SK-N-SH (cell line): Measurements from ENCODE around the gene HSD11B2. TPM values are rescaled to one million over a fixed set of nuclear protein-coding genes. Genes with fewer than 3 reads are reported as not detected.

ENCODE experiments used
- CTCF ChIA-PET: fragments of 300-600, 350-600 bp; formaldehyde crosslinking; extraction: SDS; loops from one replicate; lab custom pipeline; 2021; lab: Yijun Ruan, JAX
- POLR2A ChIA-PET: fragments of 350-600 bp; sonication (Branson Sonifier 250); formaldehyde crosslinking; extraction: SDS; loops from one replicate; lab custom pipeline; 2020; ENCODE audit warnings: antibody characterized with exemption, inconsistent platforms; lab: Yijun Ruan, JAX
- DNase-seq: peaks from one replicate; pipeline ENCODE4 v3.0.0; 2012
- H2AFZ ChIP-seq: fragments of 200-600 bp; sonication (generic); 2 replicates; pipeline ENCODE4 v1.8.1; 2016; ENCODE audit warnings: antibody characterized with exemption, mild to moderate bottlenecking, low read depth
- H3F3A ChIP-seq: fragments of 200-600 bp; sonication (generic); replicated peaks from 2 replicates; pipeline ENCODE3; 2016; ENCODE audit warnings: antibody characterized with exemption, mild to moderate bottlenecking; ENCODE audit not compliant: insufficient read depth
- H3K27ac ChIP-seq, 2 experiments: fragments of 200-500 bp in 1 of 2; fragments of 200-600 bp in 1 of 2; sonication (Bioruptor generic) in 1 of 2; sonication (generic), shearing (Covaris generic) in 1 of 2; 2 replicates each; pipeline versions ENCODE4 v1.5.1 to v1.6.1; 2014 to 2016; ENCODE audit warnings: low read depth in 2 of 2, inconsistent platforms in 1 of 2, low read length in 1 of 2, mild to moderate bottlenecking in 1 of 2, mixed read lengths in 1 of 2
- H3K27me3 ChIP-seq: fragments of 200-600 bp; sonication (generic), shearing (Covaris generic); 2 replicates; pipeline ENCODE4 v1.6.1; 2016; ENCODE audit warnings: mixed run types; ENCODE audit not compliant: insufficient read depth
- H3K36me3 ChIP-seq, 2 experiments: fragments of 200-500 bp in 1 of 2; fragments of 200-600 bp in 1 of 2; sonication (Bioruptor generic) in 1 of 2; sonication (generic) in 1 of 2; replicated peaks in 1 of 2; 2 replicates each; pipeline versions ENCODE3 to v1.5.1; 2014 to 2016; ENCODE audit warnings: low read length in 1 of 2, mild to moderate bottlenecking in 1 of 2; ENCODE audit not compliant: insufficient read depth in 2 of 2, control insufficient read depth in 1 of 2
- H3K4me1 ChIP-seq, 2 experiments: fragments of 200-500 bp in 1 of 2; fragments of 200-600 bp in 1 of 2; sonication (Bioruptor generic) in 1 of 2; sonication (generic), shearing (Covaris generic) in 1 of 2; 2 replicates each; pipeline versions ENCODE4 v1.5.1 to v1.6.1; 2014 to 2016; ENCODE audit warnings: low read depth in 1 of 2, low read length in 1 of 2, mixed run types in 1 of 2; ENCODE audit not compliant: insufficient read depth in 2 of 2, control insufficient read depth in 1 of 2
- H3K4me2 ChIP-seq: fragments of 200-600 bp; sonication (generic), shearing (Covaris generic); 2 replicates; pipeline ENCODE4 v1.6.1; 2017; ENCODE audit warnings: mixed run types
- H3K4me3 ChIP-seq, 2 experiments: fragments of 200-500 bp in 1 of 2; fragments of 200-600 bp in 1 of 2; sonication (Bioruptor generic) in 1 of 2; sonication (generic), shearing (Covaris generic) in 1 of 2; 2 replicates each; pipeline versions ENCODE4 v1.5.1 to v1.8.1; 2014 to 2016; ENCODE audit warnings: low read depth in 2 of 2, inconsistent platforms in 1 of 2, low read length in 1 of 2, mild to moderate bottlenecking in 1 of 2, mixed read lengths in 1 of 2, moderate library complexity in 1 of 2
- H3K79me2 ChIP-seq: fragments of 200-600 bp; sonication (generic); 2 replicates; pipeline ENCODE4 v1.8.1; 2017; ENCODE audit warnings: mild to moderate bottlenecking; ENCODE audit not compliant: insufficient read depth
- H3K9ac ChIP-seq: fragments of 200-600 bp; sonication (generic); 2 replicates; pipeline ENCODE4 v1.6.1; 2017; ENCODE audit warnings: mixed run types
- H3K9me2 ChIP-seq: fragments of 200-600 bp; sonication (generic); 2 replicates; pipeline ENCODE4 v1.6.1; 2017; ENCODE audit warnings: mixed run types
- H3K9me3 ChIP-seq: fragments of 200-600 bp; sonication (generic); 2 replicates; pipeline ENCODE4 v1.6.1; 2017; ENCODE audit warnings: mixed run types, mild to moderate bottlenecking, moderate library complexity
- H4K20me1 ChIP-seq: fragments of 200-600 bp; sonication (generic); 2 replicates; pipeline ENCODE4 v1.6.1; 2017; ENCODE audit warnings: mild to moderate bottlenecking, mixed run types; ENCODE audit not compliant: insufficient read depth
- CHD2 ChIP-seq: fragments of 150-350 bp; IDR thresholded peaks from 2 replicates; pipeline ENCODE4 v1.6.1; 2018; ENCODE audit warnings: low read length; ENCODE audit not compliant: partially characterized antibody
- FOSL2 ChIP-seq: IDR thresholded peaks from 2 replicates; pipeline ENCODE4 v1.4.0; 2012; ENCODE audit warnings: low read depth, mild to moderate bottlenecking, moderate library complexity, borderline replicate concordance
- GABPA ChIP-seq: IDR thresholded peaks from 2 replicates; pipeline ENCODE4 v1.4.0; 2012; ENCODE audit warnings: low read depth, mild to moderate bottlenecking
- GATA2 ChIP-seq: sonication (generic); formaldehyde crosslinking; IDR thresholded peaks from 2 replicates; pipeline ENCODE4 v1.5.0; 2020; ENCODE audit warnings: mild to moderate bottlenecking, missing genetic modification reagents
- MEF2A ChIP-seq: IDR thresholded peaks from 2 replicates; pipeline ENCODE4 v1.4.0; 2012; ENCODE audit warnings: low read depth, borderline replicate concordance
- MXI1 ChIP-seq: IDR thresholded peaks from 2 replicates; pipeline ENCODE4 v1.6.1; 2012; ENCODE audit warnings: mild to moderate bottlenecking, low read depth, low read length, improper control_type of control experiment
- NFIC ChIP-seq: IDR thresholded peaks from 2 replicates; pipeline ENCODE4 v1.4.0; 2012; ENCODE audit warnings: borderline replicate concordance
- RFX5 ChIP-seq: IDR thresholded peaks from 2 replicates; pipeline ENCODE4 v1.6.1; 2012; ENCODE audit warnings: mild to moderate bottlenecking, improper control_type of control experiment, low read length
- SMC3 ChIP-seq: IDR thresholded peaks from 2 replicates; pipeline ENCODE4 v1.6.1; 2012; ENCODE audit warnings: low read depth, low read length, improper control_type of control experiment
- TCF12 ChIP-seq: IDR thresholded peaks from 2 replicates; pipeline ENCODE4 v1.4.0; 2012
- WGBS: methylation state at CpG from one replicate; pipeline ENCODE4 v1.1.6; 2017; ENCODE audit warnings: low lambda C conversion rate; 5-methylcytosine and 5-hydroxymethylcytosine counted together
- polyA plus RNA-seq, 3 experiments: library from polyadenylated mRNA; depleted of rRNA; stranded (reverse); fragments of >200 nt; gene quantifications; 2 replicates each; pipeline ENCODE4 v1.2.3, GENCODE V29; 2012

The HSD11B2 gene
- polyA plus RNA-seq, 1 of the 3 experiments (the other 2 are of a cell fraction) = 0.23 TPM

- H2AFZ ChIP-seq = no peak overlapping the region
- H3K4me2 ChIP-seq = peak overlapping the region; percentile 74
- DNase-seq = peak; percentile 68
- no peaks in the 10 kb centered on the region for H3K9me3 ChIP-seq
- H3K9ac ChIP-seq = no peak overlapping the region
- TF ChIP-seq GATA2 (CRISPR knock-in tag) = no peak
- TF ChIP-seq, all 33 proteins: peak for 0
- no peak overlapping the region for H3K27ac ChIP-seq
- peaks cover 0 to 12% of the 10 kb centered on the region in 2 experiments; a peak in 1 of 4 replicates for H3K4me1 ChIP-seq
- H3K27me3 ChIP-seq = no peaks in the 10 kb centered on the region; the same call in 1 of the 2 replicates
- H3F3A ChIP-seq = no peaks in the 10 kb centered on the region
- 4% methylated on average over 37 of the region's 53 CpGs for WGBS
- H4K20me1 ChIP-seq = no peaks in the 10 kb centered on the region
- POLR2A ChIA-PET = interaction anchor here (0.9 to 1.1 kb wide), 2 partner anchors 12 to 14 kb away, joined by 3 to 4 read pairs; no protein-coding TSS in a partner anchor
- H3K4me3 ChIP-seq = peak overlapping the region in 1 of 2 experiments; percentile 40; a peak in 3 of 4 replicates
- H3K9me2 ChIP-seq = no peaks in the 10 kb centered on the region
- H3K79me2 ChIP-seq = no peaks in the 10 kb centered on the region
- CTCF ChIA-PET = interaction anchor here (0.7 to 3.1 kb wide), 10 partner anchors 11 to 140 kb away, joined by 3 to 16 read pairs (median 4); partner anchors contain the start of genes ATP6V0D1 and ZDHHC1
- H3K36me3 ChIP-seq = no peaks in the 10 kb centered on the region
Observed at GRCh38 chr16:67430504-67430976, 381 bp upstream of the HSD11B2 start.

- H3K27ac ChIP-seq = no peak overlapping the region
- H3K79me2 ChIP-seq = no peaks in the 10 kb centered on the region
- no peaks in the 10 kb centered on the region for H3F3A ChIP-seq
- H4K20me1 ChIP-seq = no peaks in the 10 kb centered on the region
- H3K4me2 ChIP-seq = peak overlapping the region; percentile 66; the same call in 1 of the 2 replicates
- no peak for TF ChIP-seq MXI1
- TF ChIP-seq NFIC = no peak
- peaks cover 0 to 2% of the 10 kb centered on the region in 2 experiments for H3K36me3 ChIP-seq
- H2AFZ ChIP-seq = no peak overlapping the region
- peaks cover 0 to 12% of the 10 kb centered on the region in 2 experiments; a peak in 1 of 4 replicates for H3K4me1 ChIP-seq
- H3K4me3 ChIP-seq = peak overlapping the region; percentile 40 to 43; a peak in 2 of 4 replicates
- POLR2A ChIA-PET = interaction anchor here (0.8 to 1.1 kb wide), 2 partner anchors 10 to 13 kb away, joined by 3 read pairs; no protein-coding TSS in a partner anchor
- H3K27me3 ChIP-seq = no peaks in the 10 kb centered on the region; the same call in 1 of the 2 replicates
- H3K9ac ChIP-seq = no peak overlapping the region
- CTCF ChIA-PET = interaction anchor here (1.0 to 3.1 kb wide), 7 partner anchors 15 to 105 kb away, joined by 3 to 16 read pairs (median 6); partner anchors contain the start of genes ATP6V0D1, LRRC36 and ZDHHC1
- no peaks in the 10 kb centered on the region for H3K9me3 ChIP-seq
- H3K9me2 ChIP-seq = no peaks in the 10 kb centered on the region
- DNase-seq = peak; percentile 51
- WGBS = 74% methylated on average over 9 of the region's 13 CpGs
Observed at GRCh38 chr16:67431775-67432505, 1.0 kb downstream of the HSD11B2 start.

GRCh38 chr16:67432506-67432890, 1.6 kb downstream of the HSD11B2 start:
- no peak overlapping the region for H2AFZ ChIP-seq
- no peak for DNase-seq
- POLR2A ChIA-PET = interaction anchor here (0.8 kb wide), 1 partner anchor 9 kb away, joined by 3 read pairs; no protein-coding TSS in a partner anchor
- peaks cover 2 to 4% of the 10 kb centered on the region in 2 experiments for H3K36me3 ChIP-seq
- H3K4me2 ChIP-seq = no peak overlapping the region
- TF ChIP-seq GABPA (no peak), FOSL2 (no peak), SMC3 (no peak), CHD2 (no peak), TCF12 (no peak), MXI1 (no peak), RFX5 (no peak), MEF2A (no peak)
- TF ChIP-seq, all 33 proteins: peak for 0
- 100% methylated on average over 3 of the region's 5 CpGs for WGBS
- Histone ChIP-seq H3F3A (no peaks in the 10 kb centered on the region), H3K9me3 (no peaks in the 10 kb centered on the region), H3K27ac (no peak overlapping the region), H4K20me1 (no peaks in the 10 kb centered on the region), H3K79me2 (no peaks in the 10 kb centered on the region), H3K4me3 (no peak overlapping the region), H3K9me2 (no peaks in the 10 kb centered on the region), H3K9ac (no peak overlapping the region), H3K4me1 (peaks cover 0 to 12% of the 10 kb centered on the region in 2 experiments; a peak in 1 of 4 replicates), H3K27me3 (no peaks in the 10 kb centered on the region; the same call in 1 of the 2 replicates)
- CTCF ChIA-PET = interaction anchor here (0.9 to 3.1 kb wide), 7 partner anchors 15 to 105 kb away, joined by 3 to 16 read pairs (median 6); partner anchors contain the start of genes ATP6V0D1, LRRC36 and ZDHHC1
